NCI-H526 (cell line): ENCODE results near the gene LTA.

Experiments used
- DNase-seq, 2 experiments: peaks; one replicate each; lab custom pipeline; 2025; lab: John Stamatoyannopoulos, UW

Gene LTA

DNA sequence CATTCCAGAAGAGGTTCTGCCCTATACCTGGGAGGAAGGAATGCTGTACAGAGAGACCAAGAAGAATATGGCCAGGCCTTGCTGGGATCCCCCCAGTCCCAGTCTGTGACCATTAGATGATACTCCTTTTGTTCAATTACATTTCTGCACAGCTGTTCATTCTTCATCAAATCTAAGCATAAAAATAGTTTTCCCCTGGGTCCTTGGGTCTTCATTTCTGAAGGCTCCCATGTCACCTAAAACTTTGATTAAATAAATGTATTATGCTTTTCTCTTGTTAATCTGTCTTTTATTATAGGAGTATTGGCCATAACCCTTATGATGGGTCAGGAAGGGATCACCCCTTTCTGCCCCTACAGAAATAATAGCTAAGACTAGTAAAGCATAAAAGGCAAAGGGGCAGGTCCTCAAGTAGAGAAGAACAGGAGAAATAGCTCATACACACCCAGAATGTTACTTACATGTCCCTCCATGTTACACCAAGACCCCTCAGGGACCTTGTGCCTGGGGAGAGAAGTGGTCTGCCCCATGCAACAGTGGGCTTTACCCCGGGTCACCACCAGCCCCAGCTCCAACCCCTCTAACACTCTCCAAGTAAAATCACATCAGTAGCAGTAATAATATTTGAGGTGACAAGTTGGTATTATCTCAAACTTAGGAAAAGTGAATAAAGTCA, 2.1 kb upstream of the LTA start:
- no peak for DNase-seq

GRCh38 chr6:31573239-31574105, 1.4 kb downstream of the LTA start:
- no peak for DNase-seq

DNA sequence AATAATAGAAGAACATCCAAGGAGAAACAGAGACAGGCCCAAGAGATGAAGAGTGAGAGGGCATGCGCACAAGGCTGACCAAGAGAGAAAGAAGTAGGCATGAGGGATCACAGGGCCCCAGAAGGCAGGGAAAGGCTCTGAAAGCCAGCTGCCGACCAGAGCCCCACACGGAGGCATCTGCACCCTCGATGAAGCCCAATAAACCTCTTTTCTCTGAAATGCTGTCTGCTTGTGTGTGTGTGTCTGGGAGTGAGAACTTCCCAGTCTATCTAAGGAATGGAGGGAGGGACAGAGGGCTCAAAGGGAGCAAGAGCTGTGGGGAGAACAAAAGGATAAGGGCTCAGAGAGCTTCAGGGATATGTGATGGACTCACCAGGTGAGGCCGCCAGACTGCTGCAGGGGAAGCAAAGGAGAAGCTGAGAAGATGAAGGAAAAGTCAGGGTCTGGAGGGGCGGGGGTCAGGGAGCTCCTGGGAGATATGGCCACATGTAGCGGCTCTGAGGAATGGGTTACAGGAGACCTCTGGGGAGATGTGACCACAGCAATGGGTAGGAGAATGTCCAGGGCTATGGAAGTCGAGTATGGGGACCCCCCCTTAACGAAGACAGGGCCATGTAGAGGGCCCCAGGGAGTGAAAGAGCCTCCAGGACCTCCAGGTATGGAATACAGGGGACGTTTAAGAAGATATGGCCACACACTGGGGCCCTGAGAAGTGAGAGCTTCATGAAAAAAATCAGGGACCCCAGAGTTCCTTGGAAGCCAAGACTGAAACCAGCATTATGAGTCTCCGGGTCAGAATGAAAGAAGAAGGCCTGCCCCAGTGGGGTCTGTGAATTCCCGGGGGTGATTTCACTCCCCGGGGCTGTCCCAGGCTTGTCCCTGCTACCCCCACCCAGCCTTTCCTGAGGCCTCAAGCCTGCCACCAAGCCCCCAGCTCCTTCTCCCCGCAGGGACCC, 2.3 kb downstream of the LTA start:
- DNase-seq: no peak

GRCh38 chr6:31575335-31575901, 3.3 kb downstream of the LTA start, which contains the start of gene TNF:
Gene TNF (plus strand): TSS chr6:31575565. CDS start chr6:31575742, 177 bp downstream.
- peak in 1 of 2 experiments; percentile 11 for DNase-seq

DNA sequence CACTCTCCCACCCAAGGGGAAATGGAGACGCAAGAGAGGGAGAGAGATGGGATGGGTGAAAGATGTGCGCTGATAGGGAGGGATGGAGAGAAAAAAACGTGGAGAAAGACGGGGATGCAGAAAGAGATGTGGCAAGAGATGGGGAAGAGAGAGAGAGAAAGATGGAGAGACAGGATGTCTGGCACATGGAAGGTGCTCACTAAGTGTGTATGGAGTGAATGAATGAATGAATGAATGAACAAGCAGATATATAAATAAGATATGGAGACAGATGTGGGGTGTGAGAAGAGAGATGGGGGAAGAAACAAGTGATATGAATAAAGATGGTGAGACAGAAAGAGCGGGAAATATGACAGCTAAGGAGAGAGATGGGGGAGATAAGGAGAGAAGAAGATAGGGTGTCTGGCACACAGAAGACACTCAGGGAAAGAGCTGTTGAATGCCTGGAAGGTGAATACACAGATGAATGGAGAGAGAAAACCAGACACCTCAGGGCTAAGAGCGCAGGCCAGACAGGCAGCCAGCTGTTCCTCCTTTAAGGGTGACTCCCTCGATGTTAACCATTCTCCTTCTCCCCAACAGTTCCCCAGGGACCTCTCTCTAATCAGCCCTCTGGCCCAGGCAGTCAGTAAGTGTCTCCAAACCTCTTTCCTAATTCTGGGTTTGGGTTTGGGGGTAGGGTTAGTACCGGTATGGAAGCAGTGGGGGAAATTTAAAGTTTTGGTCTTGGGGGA, 4.0 kb downstream of the LTA start:
- no peak for DNase-seq

- no peak for DNase-seq
Observed at GRCh38 chr6:31576897-31577578, 4.9 kb downstream of the LTA start.

DNA sequence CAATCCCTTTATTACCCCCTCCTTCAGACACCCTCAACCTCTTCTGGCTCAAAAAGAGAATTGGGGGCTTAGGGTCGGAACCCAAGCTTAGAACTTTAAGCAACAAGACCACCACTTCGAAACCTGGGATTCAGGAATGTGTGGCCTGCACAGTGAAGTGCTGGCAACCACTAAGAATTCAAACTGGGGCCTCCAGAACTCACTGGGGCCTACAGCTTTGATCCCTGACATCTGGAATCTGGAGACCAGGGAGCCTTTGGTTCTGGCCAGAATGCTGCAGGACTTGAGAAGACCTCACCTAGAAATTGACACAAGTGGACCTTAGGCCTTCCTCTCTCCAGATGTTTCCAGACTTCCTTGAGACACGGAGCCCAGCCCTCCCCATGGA, 5.5 kb downstream of the LTA start:
- no peak for DNase-seq

DNA sequence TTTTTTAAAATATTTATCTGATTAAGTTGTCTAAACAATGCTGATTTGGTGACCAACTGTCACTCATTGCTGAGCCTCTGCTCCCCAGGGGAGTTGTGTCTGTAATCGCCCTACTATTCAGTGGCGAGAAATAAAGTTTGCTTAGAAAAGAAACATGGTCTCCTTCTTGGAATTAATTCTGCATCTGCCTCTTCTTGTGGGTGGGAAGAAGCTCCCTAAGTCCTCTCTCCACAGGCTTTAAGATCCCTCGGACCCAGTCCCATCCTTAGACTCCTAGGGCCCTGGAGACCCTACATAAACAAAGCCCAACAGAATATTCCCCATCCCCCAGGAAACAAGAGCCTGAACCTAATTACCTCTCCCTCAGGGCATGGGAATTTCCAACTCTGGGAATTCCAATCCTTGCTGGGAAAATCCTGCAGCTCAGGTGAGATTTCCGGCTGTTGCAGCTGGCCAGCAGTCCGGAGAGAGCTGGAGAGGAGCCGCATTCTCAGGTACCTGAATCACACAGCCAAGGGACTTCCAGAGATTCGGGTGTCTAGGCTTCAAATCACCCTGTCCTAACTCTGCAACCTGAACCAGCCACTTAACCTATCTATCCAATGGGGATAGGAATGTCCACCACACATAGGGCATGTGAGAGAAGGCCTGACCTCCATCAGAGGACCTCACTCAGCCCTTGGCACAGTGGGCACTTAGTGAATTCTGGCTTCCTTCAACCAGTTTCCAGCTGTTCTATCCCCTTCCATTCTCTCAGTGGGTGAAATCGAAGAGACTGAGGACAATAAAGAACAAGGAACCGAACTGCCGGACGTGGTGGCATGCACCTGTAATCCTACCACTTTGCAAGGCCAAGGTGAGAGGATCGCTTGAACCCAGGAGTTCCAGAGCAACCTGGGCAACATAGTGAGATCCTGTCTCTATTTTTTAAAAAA, 6.4 kb downstream of the LTA start:
- no peak for DNase-seq

GRCh38 chr6:31579119-31579505, 7.0 kb downstream of the LTA start:
- no peak for DNase-seq

DNA sequence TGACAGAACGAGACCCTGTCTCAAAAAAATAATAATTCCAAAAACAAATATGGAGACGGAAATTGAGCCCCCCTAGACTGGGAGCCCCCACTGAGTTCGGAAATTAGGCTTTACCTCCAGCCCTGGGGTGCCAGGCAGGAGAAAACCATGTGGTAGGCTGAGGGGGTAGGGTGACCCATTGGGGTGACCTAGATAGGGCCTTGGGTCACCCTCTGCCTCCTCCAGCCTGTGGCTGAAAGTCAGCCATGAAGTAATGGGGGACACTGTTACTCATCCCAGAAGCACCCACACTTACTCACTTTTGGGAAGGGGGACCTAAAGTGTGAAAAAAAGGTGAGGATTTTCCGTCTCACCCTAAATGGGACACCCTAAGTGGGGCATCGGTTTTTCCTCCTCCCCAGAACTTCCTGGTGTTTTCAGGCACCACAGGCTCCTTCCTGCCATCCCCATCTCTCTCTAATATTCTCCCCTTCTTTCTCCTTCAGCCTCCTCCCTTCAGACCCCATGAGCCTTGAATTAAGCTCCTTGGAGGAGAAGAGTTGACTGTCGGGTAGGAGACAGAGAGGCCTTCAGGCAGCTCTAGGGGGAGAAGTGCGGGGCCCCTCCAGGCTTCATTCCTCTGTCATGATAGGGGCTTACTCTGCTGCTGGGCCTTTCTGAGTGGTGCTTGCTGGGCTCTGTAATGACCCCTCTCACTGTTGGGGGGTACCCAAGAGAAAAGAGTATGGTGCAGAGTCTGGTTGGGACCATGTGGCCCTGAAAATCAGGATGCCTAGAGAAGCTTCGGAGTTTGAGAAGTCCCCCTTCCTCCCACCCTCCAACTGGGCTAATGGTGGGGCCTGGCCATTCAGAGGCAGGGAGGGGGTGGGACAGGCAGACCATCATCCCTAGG, 7.7 kb downstream of the LTA start:
- no peak for DNase-seq

GRCh38 chr6:31580438-31580740, 8.3 kb downstream of the LTA start:
- no peak for DNase-seq

DNA sequence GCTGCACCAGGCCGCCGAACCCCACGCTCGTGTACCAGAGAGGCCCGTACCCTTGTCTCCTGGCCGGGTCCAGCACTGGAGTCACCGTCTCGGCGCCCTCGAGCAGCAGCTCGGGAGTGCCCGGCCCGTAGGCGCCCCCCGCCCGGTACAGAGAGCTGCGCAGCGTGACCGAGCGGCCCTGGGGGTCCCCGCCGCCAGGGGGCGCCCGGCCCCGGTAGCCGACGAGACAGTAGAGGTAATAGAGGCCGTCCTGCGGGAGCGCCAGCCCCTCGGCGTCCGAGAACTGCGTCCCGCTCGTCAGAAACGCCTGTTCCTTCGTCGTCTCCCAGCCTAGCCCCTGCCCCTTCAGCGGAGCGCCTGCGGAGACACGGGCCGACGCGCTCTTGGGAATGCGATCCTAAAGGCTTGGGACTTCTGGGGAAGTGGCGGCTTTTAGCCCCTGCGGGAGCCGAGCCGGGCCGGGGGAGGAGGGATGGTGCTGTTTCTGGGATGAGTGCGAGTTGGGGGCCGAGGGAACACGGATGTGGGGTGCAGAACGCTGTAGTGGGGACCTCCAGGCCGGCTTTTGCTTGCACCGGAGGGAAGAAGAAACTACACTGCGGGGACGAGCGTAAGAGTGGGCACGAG, 8.8 kb downstream of the LTA start:
- peak; percentile 47 to 90 for DNase-seq

- no peak for DNase-seq
Observed at GRCh38 chr6:31581434-31582229, 9.5 kb downstream of the LTA start.

GRCh38 chr6:31582230-31582643, 10.1 kb downstream of the LTA start, which contains the start of gene LTB:
Gene LTB (minus strand): TSS chr6:31582424. CDS start chr6:31582417, 7 bp downstream.
- no peak for DNase-seq

GRCh38 chr6:31585491-31585890, 13.4 kb downstream of the LTA start:
- no peak for DNase-seq

DNA sequence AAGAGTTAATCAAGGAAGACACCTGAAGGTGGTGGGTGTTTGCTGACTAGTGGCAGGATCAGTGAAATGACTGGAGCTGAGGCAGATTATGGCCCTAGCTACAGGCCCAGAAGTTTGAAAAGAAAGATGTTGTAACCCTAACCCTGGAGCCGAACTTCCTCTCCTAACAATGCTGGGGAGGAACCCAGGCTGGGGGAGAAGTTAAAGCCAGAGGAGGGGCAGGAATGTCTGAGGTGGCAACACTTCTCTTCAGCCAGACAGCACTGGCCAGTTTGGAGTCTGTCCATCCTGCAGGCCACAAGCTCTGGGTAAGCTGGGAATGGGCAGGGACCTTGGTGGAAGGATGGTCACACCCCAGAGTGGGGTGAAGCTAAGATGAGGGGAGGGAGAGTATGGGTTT, 13.9 kb downstream of the LTA start, which contains the start of gene LST1:
Gene LST1 (plus strand): TSS at position 270 of the 400 bp plus-strand sequence. CDS start 1,023 bp downstream, outside the sequence.
- no peak for DNase-seq
